ENCODE measurements around the gene BRMS1.
A peak's percentile ranks its signal among the peaks of the same experiment; 100 is the strongest.

The BRMS1 gene

DNA sequence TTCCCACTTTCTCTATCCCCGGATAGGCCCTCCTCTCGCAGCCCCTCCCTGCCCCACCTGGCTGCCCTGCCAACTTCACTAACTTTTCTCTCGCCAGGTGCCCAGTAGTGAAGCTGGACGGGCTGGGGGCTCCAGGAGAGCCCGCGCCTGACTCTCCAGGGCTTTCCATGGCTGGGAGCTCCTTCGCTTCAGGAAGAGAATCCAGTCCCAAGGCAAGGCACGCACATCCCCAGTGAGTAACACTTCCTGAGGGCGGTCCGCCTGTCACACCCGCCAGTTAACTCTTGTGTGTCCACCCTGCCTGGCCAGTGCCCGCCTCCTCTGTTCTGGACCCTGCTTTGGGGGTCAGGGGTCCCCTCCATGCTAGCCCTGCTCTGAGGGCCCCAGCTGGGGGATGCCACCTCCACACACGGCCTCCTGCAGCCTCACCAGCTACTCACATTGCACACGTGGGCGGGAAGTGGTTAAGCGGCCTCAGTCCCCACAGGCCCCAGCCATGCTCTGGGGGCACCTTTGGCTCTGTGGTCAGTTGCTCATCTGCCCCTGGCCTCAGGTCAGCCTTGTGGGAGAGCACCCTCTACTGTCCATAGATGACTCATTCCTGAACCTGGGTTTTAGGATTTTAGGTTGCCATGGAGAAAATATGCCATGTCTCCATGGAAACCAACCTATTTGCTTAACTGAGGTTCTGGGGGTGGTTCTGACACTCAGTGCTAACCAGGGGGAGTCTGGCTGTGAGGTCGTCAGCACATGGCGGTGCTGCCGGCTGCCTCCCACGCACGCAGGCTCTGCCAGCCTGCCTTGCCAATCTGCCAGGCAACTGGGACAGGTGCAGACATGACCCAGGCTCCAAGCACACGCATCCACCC, 8.4 kb downstream of the BRMS1 start, which contains the start of gene RIN1:
Gene RIN1, minus strand, starts transcription at position 201 of the 869 bp plus-strand sequence. Its CDS starts 32 bp downstream, at position 169.
- DNase-seq (ENCODE audit: low read depth): peak; percentile 71

- no peak for DNase-seq (ENCODE audit: low read depth)
Observed at GRCh38 chr11:66335531-66336233, 9.2 kb downstream of the BRMS1 start.

- DNase-seq (ENCODE audit: low read depth): no peak
Observed at GRCh38 chr11:66334605-66335442, 10.1 kb downstream of the BRMS1 start.

DNA sequence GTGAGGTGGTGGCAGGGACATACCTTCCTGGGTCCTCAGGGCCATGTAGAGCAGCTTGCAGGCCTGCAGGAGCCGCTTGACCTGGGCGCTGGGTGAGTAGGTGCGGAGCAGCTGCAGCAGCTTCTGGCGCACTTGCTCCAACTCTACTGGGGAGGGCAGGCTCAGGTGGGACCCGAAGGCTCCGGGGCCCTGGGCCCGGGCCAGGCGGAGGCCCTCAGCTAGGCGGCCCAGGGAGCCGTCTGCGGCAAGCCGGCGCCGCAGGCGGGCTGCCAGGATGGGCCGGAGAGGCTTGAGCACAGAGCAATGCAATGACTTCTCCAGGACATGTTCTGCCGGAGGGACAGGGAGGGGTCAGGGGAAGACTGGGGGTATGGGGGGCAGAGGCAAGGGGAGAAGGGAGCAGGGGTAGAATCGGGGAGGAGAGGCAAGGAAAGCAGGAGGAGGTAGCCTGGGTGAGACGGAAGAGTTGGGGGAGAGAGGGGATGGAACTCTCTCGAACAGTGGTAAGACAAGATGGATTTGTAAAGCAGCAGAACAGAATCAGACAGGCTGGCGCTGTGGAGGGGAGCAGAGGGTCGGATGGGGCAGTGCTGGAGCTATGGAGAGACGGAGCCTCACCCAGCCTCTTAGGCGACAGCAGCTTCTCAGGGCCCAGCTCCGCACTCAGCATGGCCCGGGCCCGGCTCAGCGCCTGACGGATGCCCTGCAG, 10.9 kb downstream of the BRMS1 start:
- no peak for DNase-seq (ENCODE audit: low read depth)

- no peak for DNase-seq (ENCODE audit: low read depth)
Observed at GRCh38 chr11:66333220-66333877, 11.6 kb downstream of the BRMS1 start.

- DNase-seq (ENCODE audit: low read depth): no peak
Observed at GRCh38 chr11:66332371-66333219, 12.3 kb downstream of the BRMS1 start.

DNA sequence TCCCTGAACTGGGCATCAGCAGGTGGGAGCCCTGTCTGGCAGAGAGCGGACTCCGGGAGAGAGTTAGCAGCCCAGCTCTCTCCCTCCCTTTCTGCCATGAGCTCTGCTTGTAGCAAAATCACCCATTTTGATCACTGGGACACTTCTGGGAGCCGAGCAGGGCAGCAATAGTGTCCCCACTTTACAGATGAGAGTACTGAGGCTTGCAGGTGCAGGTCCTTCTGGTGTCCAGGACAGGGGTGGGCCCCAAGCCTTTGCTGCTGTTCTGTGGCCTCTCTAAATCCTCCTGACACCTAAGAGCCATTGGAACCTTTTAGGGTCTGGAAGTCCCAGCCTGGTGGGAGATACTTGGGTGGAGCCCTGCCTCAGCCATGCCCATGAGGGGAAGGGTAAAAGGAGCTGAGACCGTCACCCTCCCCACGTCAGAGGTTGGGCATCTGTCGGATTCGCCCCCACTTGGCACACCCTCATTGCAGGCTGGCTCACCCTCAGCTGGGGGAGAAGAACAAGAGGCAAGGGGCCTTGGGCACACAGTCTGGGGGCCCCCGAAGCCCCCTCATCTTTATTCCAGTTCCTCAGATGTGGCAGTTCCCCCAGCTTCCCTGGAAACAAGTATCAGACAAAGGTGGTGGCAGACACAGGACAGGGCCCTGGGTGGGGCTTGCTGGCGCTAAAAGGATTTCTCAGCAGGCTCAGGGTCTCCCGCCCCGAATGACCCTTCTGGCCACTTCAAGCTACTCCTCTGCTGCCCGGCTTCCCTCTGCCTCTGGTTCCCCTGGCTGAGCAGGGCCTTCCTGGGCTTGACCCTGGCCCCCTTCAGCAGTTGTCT, 13.1 kb downstream of the BRMS1 start:
- no peak for DNase-seq (ENCODE audit: low read depth)

GRCh38 chr11:66330931-66331330, 14.0 kb downstream of the BRMS1 start:
- no peak for DNase-seq (ENCODE audit: low read depth)

- no peak for DNase-seq (ENCODE audit: low read depth)
Observed at GRCh38 chr11:66329165-66329673, 15.7 kb downstream of the BRMS1 start.

- peak; percentile 84 for DNase-seq (ENCODE audit: low read depth)
Observed at GRCh38 chr11:66328302-66329144, 16.4 kb downstream of the BRMS1 start.

DNA sequence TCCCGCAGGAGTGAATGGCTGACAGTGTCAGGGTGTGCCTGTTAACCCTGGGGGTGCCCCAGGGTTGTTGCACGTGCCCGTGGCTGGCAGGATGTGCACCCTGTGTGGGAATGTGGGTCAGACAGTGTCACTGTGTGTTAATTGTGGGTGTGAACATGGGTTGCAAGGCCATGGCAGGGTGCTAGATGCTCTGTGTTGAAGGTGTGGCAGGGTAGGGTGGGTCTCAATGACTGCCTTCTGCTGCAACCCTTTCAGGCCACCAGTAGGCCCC, 16.9 kb downstream of the BRMS1 start:
- DNase-seq (ENCODE audit: low read depth): no peak

- no peak for DNase-seq (ENCODE audit: low read depth)
Observed at GRCh38 chr11:66327171-66328030, 17.5 kb downstream of the BRMS1 start.

GRCh38 chr11:66326261-66327111, 18.4 kb downstream of the BRMS1 start:
- DNase-seq (ENCODE audit: low read depth): no peak

- no peak for DNase-seq (ENCODE audit: low read depth)
Observed at GRCh38 chr11:66325263-66325671, 19.6 kb downstream of the BRMS1 start.

DNA sequence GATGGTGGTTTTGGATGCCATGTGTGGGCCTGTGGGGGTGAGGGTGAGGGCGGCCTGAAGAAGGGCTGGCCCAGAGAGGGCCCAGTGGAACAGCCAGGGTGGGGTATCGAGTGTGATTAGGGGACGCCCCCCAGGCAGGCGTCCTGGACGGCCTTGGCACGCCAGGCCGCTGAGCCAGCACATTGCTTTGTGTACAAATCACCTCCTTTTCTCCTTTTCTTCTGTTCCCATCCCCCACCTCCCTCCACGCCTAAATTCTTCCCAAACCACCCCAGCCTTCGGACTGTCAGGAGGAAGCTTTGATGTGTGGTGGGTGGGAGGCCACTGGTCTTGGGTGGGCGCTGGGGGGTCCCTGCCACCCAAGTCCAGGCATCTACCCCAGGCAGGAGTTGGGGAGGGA, 20.2 kb downstream of the BRMS1 start:
- DNase-seq (ENCODE audit: low read depth): no peak

DNA sequence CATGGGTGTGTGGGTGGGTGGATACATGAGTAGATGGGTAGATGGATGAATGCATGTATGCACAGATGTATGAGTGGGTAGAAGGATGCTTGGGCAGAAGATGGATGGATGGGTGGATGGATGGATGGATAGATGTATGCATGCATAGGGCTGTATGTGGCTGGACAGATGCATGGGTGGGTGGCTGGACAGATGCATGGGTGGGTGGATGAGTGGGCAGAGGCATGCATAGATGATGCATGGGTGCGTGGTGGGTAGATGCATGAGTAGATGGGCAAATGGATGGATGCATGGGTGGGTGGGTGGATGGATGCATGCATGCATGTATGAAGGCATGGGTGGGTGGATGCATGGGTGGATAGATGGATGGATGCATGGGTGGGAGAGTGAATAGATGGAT, 21.2 kb downstream of the BRMS1 start:
- no peak for DNase-seq (ENCODE audit: low read depth)
